Endodermal cell (in vitro differentiated cells): Measurements from ENCODE around the gene RCL1. TPM values are rescaled to one million over a fixed set of nuclear protein-coding genes. Genes with fewer than 3 reads are reported as not detected.

Source experiments
- DNase-seq: peaks from one replicate; pipeline ENCODE4 v3.0.0-alpha.2; 2017
- H3K27ac ChIP-seq: 2 replicates; pipeline ENCODE4 v1.5.1; 2013; ENCODE audit warnings: mild to moderate bottlenecking, low read depth, low read length, moderate library complexity
- H3K27me3 ChIP-seq: 2 replicates; pipeline ENCODE4 v1.6.1; 2013; ENCODE audit warnings: mild to moderate bottlenecking, low read length, moderate library complexity; ENCODE audit not compliant: insufficient read depth, control insufficient read depth, poor library complexity, severe bottlenecking
- H3K36me3 ChIP-seq: 2 replicates; pipeline ENCODE4 v1.7.0; 2013; ENCODE audit warnings: mild to moderate bottlenecking, low read length, moderate library complexity; ENCODE audit not compliant: control insufficient read depth, insufficient read depth
- H3K4me1 ChIP-seq: one replicate; pipeline ENCODE4 v1.7.0; 2013; ENCODE audit warnings: low read length; ENCODE audit not compliant: control insufficient read depth, insufficient read depth
- H3K4me3 ChIP-seq: 2 replicates; pipeline ENCODE4 v1.5.1; 2013; ENCODE audit warnings: mild to moderate bottlenecking, low read length, moderate library complexity
- H3K9ac ChIP-seq: 2 replicates; pipeline ENCODE4 v1.6.1; 2013; ENCODE audit warnings: mild to moderate bottlenecking, low read length, moderate library complexity; ENCODE audit not compliant: poor library complexity, severe bottlenecking; ENCODE audit errors: extremely low read depth
- H3K9me3 ChIP-seq: 2 replicates; pipeline ENCODE4 v1.6.1; 2013; ENCODE audit warnings: mild to moderate bottlenecking, low read length, moderate library complexity; ENCODE audit not compliant: control insufficient read depth
- H3K27ac Mint-ChIP-seq: 2 replicates; pipeline ENCODE4 v1.8.0; 2020; ENCODE audit warnings: mixed read lengths
- H3K27me3 Mint-ChIP-seq: 2 replicates; pipeline ENCODE4 v1.8.0; 2021; ENCODE audit warnings: mild to moderate bottlenecking, mixed read lengths; ENCODE audit not compliant: insufficient read depth
- H3K36me3 Mint-ChIP-seq: 2 replicates; pipeline ENCODE4 v1.8.0; 2020; ENCODE audit warnings: low read depth, mixed read lengths
- H3K4me1 Mint-ChIP-seq: 2 replicates; pipeline ENCODE4 v1.8.0; 2020; ENCODE audit warnings: mixed read lengths
- H3K4me3 Mint-ChIP-seq: 2 replicates; pipeline ENCODE4 v1.8.0; 2020; ENCODE audit warnings: mild to moderate bottlenecking, moderate library complexity, mixed read lengths
- H3K9me3 Mint-ChIP-seq: 2 replicates; pipeline ENCODE4 v1.8.0; 2020; ENCODE audit warnings: mild to moderate bottlenecking, mixed read lengths
- WGBS, 2 experiments: methylation state at CpG; one replicate each; pipeline versions ENCODE4 v1.1.5 to v1.1.7; 2013; ENCODE audit warnings: missing lambda C conversion rate in 2 of 2, mixed read lengths in 1 of 2; ENCODE audit not compliant: insufficient coverage in 1 of 2, insufficient read length in 1 of 2; 5-methylcytosine and 5-hydroxymethylcytosine counted together
- total RNA-seq, 2 donors: library from RNA; stranded (reverse); fragmentation: NEBNext Ultra II Directional in 1 of 2; extraction: Animal tissue kit (Norgen Biotek cat#: 25700) in 1 of 2; gene quantifications; 2 replicates in 1 of 2; 3 replicates in 1 of 2; pipeline ENCODE4 v1.2.1, GENCODE V29; 2021
- TF ChIP-seq, protein P1 (sequence below): fragments of 200-600 bp; sonication (generic); conservative IDR thresholded peaks from 2 replicates; pipeline ENCODE4 v1.5.0; 2021; ENCODE audit warnings: antibody characterized with exemption, mild to moderate bottlenecking

Gene RCL1
- total RNA-seq, 2 donors from 2014 or later = 13.2 to 18.6 TPM

DNA sequence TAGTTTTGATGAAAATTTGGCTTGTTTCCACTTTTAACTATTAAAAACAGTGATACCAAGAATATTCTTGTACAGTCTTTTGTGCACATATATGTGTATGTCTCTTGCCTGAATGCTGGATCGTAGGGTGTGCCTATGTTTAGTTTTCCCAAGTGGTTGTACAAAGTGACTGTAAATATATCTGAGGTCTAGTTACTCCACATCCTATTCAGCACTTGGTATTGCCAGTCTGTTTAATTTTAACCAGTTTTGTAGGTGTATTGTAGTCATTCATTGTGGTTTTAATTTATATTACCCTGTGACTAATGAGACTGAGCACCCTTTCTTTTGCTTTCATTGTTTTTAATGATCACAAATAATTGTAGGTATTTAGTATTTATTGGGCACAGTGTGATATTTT is 17.8 kb downstream of the RCL1 start:
- no peaks in the 10 kb centered on the region for H3K4me1 ChIP-seq
- H3K27me3 Mint-ChIP-seq = no peaks in the 10 kb centered on the region
- no peak overlapping the region for H3K27ac Mint-ChIP-seq
- H3K9me3 ChIP-seq = peaks cover 25% of the 10 kb centered on the region
- DNase-seq = no peak
- no peak overlapping the region for H3K4me3 ChIP-seq
- WGBS, 2 experiments = 86 to 88% methylated on average over 1 of the region's 1 CpG
- H3K4me1 Mint-ChIP-seq = peaks cover 2% of the 10 kb centered on the region
- no peak overlapping the region for H3K9ac ChIP-seq
- H3K36me3 ChIP-seq = no peaks in the 10 kb centered on the region
- H3K4me3 Mint-ChIP-seq = no peak overlapping the region
- H3K36me3 Mint-ChIP-seq = peaks cover 24% of the 10 kb centered on the region
- H3K9me3 Mint-ChIP-seq = peaks cover 18% of the 10 kb centered on the region
- TF ChIP-seq, protein P1, sequence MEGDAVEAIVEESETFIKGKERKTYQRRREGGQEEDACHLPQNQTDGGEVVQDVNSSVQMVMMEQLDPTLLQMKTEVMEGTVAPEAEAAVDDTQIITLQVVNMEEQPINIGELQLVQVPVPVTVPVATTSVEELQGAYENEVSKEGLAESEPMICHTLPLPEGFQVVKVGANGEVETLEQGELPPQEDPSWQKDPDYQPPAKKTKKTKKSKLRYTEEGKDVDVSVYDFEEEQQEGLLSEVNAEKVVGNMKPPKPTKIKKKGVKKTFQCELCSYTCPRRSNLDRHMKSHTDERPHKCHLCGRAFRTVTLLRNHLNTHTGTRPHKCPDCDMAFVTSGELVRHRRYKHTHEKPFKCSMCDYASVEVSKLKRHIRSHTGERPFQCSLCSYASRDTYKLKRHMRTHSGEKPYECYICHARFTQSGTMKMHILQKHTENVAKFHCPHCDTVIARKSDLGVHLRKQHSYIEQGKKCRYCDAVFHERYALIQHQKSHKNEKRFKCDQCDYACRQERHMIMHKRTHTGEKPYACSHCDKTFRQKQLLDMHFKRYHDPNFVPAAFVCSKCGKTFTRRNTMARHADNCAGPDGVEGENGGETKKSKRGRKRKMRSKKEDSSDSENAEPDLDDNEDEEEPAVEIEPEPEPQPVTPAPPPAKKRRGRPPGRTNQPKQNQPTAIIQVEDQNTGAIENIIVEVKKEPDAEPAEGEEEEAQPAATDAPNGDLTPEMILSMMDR = no peak
- no peak overlapping the region for H3K27ac ChIP-seq
- no peaks in the 10 kb centered on the region for H3K27me3 ChIP-seq

DNA sequence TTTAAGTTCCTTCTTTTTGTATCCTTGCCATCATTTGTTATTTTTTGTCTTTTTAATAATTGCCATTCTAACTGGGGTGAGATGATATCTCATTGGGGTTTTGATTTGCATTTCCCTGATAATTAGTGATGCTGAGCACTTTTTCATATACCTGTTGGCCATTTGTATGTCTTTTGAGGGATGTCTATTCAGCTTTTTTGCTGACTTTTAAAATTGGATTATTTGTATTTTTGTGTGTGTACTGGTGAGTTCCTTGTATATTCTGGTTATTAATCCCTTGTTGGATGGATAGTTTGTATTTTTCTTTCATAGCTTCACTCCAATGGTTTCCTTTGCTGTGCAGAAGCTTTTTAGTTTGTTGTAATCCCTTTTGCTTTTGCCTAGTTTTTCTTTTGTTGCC is 19.1 kb downstream of the RCL1 start:
- Histone ChIP-seq H3K4me3 (no peak overlapping the region), H3K9me3 (peaks cover 13% of the 10 kb centered on the region), H3K4me1 (no peaks in the 10 kb centered on the region), H3K9ac (no peak overlapping the region), H3K27ac (no peak overlapping the region), H3K36me3 (no peaks in the 10 kb centered on the region), H3K27me3 (no peaks in the 10 kb centered on the region)
- Mint-ChIP-seq H3K27me3 (no peaks in the 10 kb centered on the region), H3K4me1 (peaks cover 6% of the 10 kb centered on the region), H3K27ac (no peak overlapping the region), H3K9me3 (peaks cover 8% of the 10 kb centered on the region), H3K4me3 (no peak overlapping the region), H3K36me3 (peaks cover 17% of the 10 kb centered on the region)
- TF ChIP-seq, protein P1 = no peak
- no peak for DNase-seq

DNA sequence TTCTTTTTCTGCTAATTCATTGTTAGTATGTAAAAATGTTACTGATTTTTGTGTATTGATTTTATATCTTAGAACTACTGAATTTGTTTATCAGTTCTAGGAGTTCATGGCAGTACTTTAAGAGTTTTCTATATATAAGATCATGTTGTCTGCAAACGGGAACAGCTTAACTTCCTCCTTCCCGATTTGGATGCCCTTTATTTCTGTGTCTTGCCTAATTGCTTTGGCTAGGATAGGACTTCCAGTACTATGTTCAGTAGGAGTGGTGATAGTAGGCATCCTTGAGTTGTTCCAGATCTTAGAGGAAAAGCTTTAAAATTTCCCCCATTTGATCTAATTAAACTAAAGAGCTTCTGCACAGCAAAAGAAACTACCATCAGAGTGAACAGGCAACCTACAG is 20.1 kb downstream of the RCL1 start:
- H3K36me3 ChIP-seq = no peaks in the 10 kb centered on the region
- H3K27me3 ChIP-seq = no peaks in the 10 kb centered on the region
- TF ChIP-seq, protein P1 = no peak
- peaks cover 8% of the 10 kb centered on the region for H3K9me3 ChIP-seq
- 90 to 94% methylated on average over 1 to 2 of the region's 2 CpGs for WGBS, 2 experiments
- no peak for DNase-seq
- Mint-ChIP-seq H3K4me1 (peaks cover 6% of the 10 kb centered on the region), H3K27me3 (no peaks in the 10 kb centered on the region), H3K36me3 (peaks cover 10% of the 10 kb centered on the region), H3K9me3 (peaks cover 4% of the 10 kb centered on the region), H3K27ac (no peak overlapping the region), H3K4me3 (no peak overlapping the region)
- no peaks in the 10 kb centered on the region for H3K4me1 ChIP-seq
- no peak overlapping the region for H3K27ac ChIP-seq
- H3K4me3 ChIP-seq = no peak overlapping the region
- H3K9ac ChIP-seq = no peak overlapping the region
